Uterus (tissue), 2 donors: Measurements from ENCODE around the gene PTGIR.

Source experiments
- POLR2A ChIP-seq, 2 donors: fragments of 450-650 bp; IDR thresholded peaks; one replicate each; pipeline ENCODE4 v1.6.1; 2016; ENCODE audit warnings: antibody characterized with exemption in 2 of 2, mild to moderate bottlenecking in 1 of 2, moderate library complexity in 1 of 2
- TF ChIP-seq, protein P1 (sequence below), 4 experiments: fragments of 200-600 bp in 2 of 4; fragments of 450-650 bp in 2 of 4; sonication (generic) in 2 of 4; IDR thresholded peaks; one replicate each; pipeline ENCODE4 v1.5.1; 2016 to 2019; ENCODE audit warnings: antibody characterized with exemption in 4 of 4, mild to moderate bottlenecking in 2 of 4, moderate library complexity in 1 of 4

DNA sequence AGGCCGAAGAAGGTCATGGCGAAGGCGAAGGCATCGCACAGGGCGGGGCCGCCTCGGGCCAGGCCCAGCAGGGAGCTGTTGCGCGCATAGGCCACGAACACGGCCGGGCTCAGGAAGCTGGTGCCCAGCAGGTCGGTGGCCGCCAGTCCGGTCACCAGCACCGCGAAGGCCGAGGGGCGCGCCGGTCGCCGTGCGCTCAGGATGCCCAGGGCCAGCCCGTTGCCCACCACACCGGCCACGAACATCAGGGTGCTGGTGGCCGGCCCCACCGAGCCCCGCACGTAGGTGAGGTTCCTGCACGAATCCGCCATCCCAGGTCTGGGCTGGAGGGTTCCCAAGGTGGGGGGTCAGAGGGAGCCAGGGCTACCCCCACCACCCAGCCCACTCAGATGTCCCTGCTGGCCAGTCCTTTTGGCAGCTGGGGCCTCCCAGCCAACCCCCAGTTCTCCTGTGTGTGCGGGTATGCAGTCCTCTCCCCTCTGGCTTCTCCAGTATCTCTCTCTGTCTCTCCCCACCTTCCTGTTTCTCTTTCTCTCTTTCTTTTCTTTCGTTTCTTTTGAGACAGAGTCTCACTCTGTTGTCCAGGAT, 880 bp downstream of the PTGIR start:
- TF ChIP-seq, protein P1, sequence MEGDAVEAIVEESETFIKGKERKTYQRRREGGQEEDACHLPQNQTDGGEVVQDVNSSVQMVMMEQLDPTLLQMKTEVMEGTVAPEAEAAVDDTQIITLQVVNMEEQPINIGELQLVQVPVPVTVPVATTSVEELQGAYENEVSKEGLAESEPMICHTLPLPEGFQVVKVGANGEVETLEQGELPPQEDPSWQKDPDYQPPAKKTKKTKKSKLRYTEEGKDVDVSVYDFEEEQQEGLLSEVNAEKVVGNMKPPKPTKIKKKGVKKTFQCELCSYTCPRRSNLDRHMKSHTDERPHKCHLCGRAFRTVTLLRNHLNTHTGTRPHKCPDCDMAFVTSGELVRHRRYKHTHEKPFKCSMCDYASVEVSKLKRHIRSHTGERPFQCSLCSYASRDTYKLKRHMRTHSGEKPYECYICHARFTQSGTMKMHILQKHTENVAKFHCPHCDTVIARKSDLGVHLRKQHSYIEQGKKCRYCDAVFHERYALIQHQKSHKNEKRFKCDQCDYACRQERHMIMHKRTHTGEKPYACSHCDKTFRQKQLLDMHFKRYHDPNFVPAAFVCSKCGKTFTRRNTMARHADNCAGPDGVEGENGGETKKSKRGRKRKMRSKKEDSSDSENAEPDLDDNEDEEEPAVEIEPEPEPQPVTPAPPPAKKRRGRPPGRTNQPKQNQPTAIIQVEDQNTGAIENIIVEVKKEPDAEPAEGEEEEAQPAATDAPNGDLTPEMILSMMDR (IDR thresholded peaks at IDR 0.05): no peak
- TF ChIP-seq POLR2A (IDR thresholded peaks at IDR 0.05): no peak
